Cerebellar cortex (tissue), 1 donor: Measurements from ENCODE around the gene ARL14.

ENCODE experiments used
- DNase-seq: peaks from one replicate; pipeline ENCODE4 v3.0.0-alpha.2; 2015; ENCODE audit warnings: low spot score

ARL14 gene

GRCh38 chr3:160676547-160677303 is at the start of gene ARL14:
TSS of gene ARL14 (plus strand) at chr3:160677160. CDS start at chr3:160677347, 187 bp downstream.
- DNase-seq, result no peak

GRCh38 chr3:160629491-160629890 is 47.5 kb upstream of the ARL14 start:
- DNase-seq, result no peak

GRCh38 chr3:160633361-160634083 is 43.4 kb upstream of the ARL14 start:
- no peak for DNase-seq

- no peak for DNase-seq
These were observed 41.7 kb upstream of the ARL14 start for GRCh38 chr3:160635213-160635612.

- no peak for DNase-seq
These were observed 39.9 kb upstream of the ARL14 start for GRCh38 chr3:160637086-160637485.

GRCh38 chr3:160638184-160638583 is 38.8 kb upstream of the ARL14 start:
- DNase-seq, result no peak

- no peak for DNase-seq
These were observed 35.2 kb upstream of the ARL14 start for GRCh38 chr3:160641665-160642309.

GRCh38 chr3:160643994-160644393 is 33.0 kb upstream of the ARL14 start:
- no peak for DNase-seq

GRCh38 chr3:160644491-160644890 is 32.5 kb upstream of the ARL14 start:
- DNase-seq, result no peak

GRCh38 chr3:160648701-160649100 is 28.3 kb upstream of the ARL14 start:
- no peak for DNase-seq

- DNase-seq, result no peak
These were observed 27.4 kb upstream of the ARL14 start for GRCh38 chr3:160649596-160649995.

- DNase-seq, result no peak
These were observed 23.4 kb upstream of the ARL14 start for GRCh38 chr3:160653512-160653911.

- DNase-seq, result no peak
These were observed 16.1 kb upstream of the ARL14 start for GRCh38 chr3:160660902-160661301.

GRCh38 chr3:160661660-160662059 is 15.3 kb upstream of the ARL14 start:
- DNase-seq, result no peak

- no peak for DNase-seq
These were observed 11.7 kb upstream of the ARL14 start for GRCh38 chr3:160665231-160665630.

- DNase-seq, result no peak
These were observed 11.0 kb upstream of the ARL14 start for GRCh38 chr3:160665784-160666526.

- no peak for DNase-seq
These were observed 9.5 kb upstream of the ARL14 start for GRCh38 chr3:160667452-160667851.

- DNase-seq, result no peak
These were observed 8.5 kb upstream of the ARL14 start for GRCh38 chr3:160668454-160668853.

GRCh38 chr3:160671231-160671630 is 5.7 kb upstream of the ARL14 start:
- DNase-seq, result no peak

- no peak for DNase-seq
These were observed 5.0 kb upstream of the ARL14 start for GRCh38 chr3:160671995-160672394.

GRCh38 chr3:160673188-160673587 is 3.8 kb upstream of the ARL14 start:
- DNase-seq, result no peak

- no peak for DNase-seq
These were observed 1.3 kb upstream of the ARL14 start for GRCh38 chr3:160675566-160676124.
